Upper lobe of left lung (tissue), 4 donors: ENCODE measurements around the gene AKR1C1.
"Not testable (repeated sequence)": the region's sequence is repeated elsewhere in the genome, so short reads cannot be mapped to it uniquely, and the experiment has no call there.

Experiments used
- CTCF ChIP-seq, 6 experiments: fragments of 450-650 bp in 4 of 6; fragments of 200-600 bp in 2 of 6; sonication (generic) in 2 of 6; IDR thresholded peaks; one replicate each; pipeline ENCODE4 v1.5.1; 2016 to 2019; ENCODE audit warnings: antibody characterized with exemption in 6 of 6
- POLR2A ChIP-seq, 4 donors: fragments of 450-650 bp; IDR thresholded peaks; one replicate each; pipeline ENCODE4 v1.5.1; 2016 to 2017; ENCODE audit warnings: antibody characterized with exemption in 4 of 4, mild to moderate bottlenecking in 2 of 4

GRCh38 chr10:5031588-5031987, 68.4 kb downstream of the AKR1C1 start:
- TF ChIP-seq POLR2A, CTCF (IDR thresholded peaks at IDR 0.05): not testable (repeated sequence)
